GM12801 (cell line): ENCODE data around the gene TRIM2.

Experiments
- CTCF ChIP-seq: IDR thresholded peaks from one replicate; pipeline ENCODE4 v1.5.1; 2011; ENCODE audit warnings: control low read depth; ENCODE audit not compliant: insufficient read length; ENCODE audit errors: extremely low read depth

Gene TRIM2

DNA sequence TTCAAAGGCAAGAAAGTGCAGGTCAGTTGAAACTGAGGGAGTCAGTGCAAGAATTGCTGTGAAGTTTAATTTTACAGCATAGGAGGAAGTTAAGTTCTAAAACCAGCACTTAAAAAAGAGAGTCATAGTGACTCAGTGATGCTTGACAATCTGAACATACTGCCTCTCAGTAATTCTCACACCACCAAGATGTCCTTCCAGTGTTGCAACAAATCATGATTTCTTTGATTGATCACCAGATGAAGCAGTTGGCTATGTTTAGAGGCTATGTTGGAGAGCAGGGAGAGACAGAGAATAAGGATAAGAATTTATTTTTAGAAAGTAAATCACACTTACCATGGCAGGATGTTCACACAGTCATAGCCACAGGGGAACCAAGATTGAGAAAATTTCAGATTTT is 13.2 kb downstream of the TRIM2 start:
- no peak for TF ChIP-seq CTCF

DNA sequence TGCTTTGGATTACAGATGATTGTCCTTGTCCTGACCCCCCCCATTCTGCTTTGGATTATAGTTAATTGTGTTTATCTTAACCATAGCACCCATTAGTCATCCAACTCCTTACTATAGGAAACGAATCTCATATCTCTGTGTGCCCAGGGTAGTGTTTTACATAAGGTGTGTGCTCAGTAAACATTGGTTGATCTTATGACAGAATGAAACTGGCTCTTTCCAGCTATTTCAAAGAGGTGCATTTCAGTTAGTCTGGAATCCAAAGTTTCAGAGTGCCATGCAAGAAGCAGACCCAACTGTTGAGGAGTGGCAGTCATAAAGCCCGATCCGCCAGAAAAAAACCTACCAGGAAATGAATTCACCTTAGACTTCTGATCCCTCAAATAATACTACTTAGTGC is 14.7 kb downstream of the TRIM2 start:
- TF ChIP-seq CTCF, result no peak

DNA sequence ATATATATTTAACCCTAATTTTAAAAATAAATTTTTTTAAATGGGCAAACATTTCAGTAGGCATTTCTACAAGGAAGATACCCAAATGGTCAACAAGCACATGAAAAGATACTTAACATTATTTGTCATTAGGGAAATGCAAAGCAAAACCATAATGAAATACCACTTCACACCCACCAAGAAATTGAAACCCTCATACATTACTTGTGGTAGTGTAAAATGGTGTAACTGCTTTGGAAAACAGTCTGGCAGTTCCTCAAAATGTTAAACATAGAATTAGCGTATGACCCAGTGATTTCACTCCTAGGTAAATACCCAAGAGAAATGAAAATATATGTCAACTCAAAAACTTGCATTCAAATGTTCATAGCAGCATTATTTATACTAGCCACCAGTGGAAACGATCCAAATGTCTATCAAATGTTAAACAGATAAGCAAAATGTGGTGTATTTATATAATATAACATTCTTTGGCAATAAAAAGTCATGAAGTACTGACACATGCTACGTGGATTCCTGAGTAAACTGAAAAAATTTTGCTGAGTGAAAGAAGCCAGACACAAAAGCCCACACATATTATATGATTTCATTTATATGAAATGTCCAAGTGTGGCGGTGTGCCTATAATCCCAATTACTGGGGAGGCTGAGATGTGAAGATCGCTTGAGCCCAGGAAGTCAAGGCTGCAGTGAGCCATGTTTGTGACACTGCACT is 16.6 kb downstream of the TRIM2 start:
- no peak for TF ChIP-seq CTCF

GRCh38 chr4:153221783-153222706 is 17.8 kb downstream of the TRIM2 start:
- TF ChIP-seq CTCF, result no peak

GRCh38 chr4:153222707-153223426 is 18.6 kb downstream of the TRIM2 start:
- no peak for TF ChIP-seq CTCF

GRCh38 chr4:153223427-153223801 is 19.2 kb downstream of the TRIM2 start:
- TF ChIP-seq CTCF, result no peak

GRCh38 chr4:153223930-153224329 is 19.7 kb downstream of the TRIM2 start:
- TF ChIP-seq CTCF, result no peak
